Right lobe of liver (tissue), 6 donors: ENCODE results near the gene MT1G. TPM values are rescaled to one million over a fixed set of nuclear protein-coding genes. Genes with fewer than 3 reads are reported as not detected.

Experiments used
- ATAC-seq, 4 donors: fragments of 200-7000 bp; cut with Tn5 transposase; one replicate each; pipeline ENCODE4 v1.9.1; 2020; ENCODE audit warnings: mild to moderate bottlenecking in 4 of 4, moderate library complexity in 4 of 4
- DNase-seq, 3 donors: peaks; one replicate each; pipeline ENCODE4 v3.0.0-alpha.2; 2020
- H3K27ac ChIP-seq, 3 donors: fragments of 200-600 bp; one replicate each; pipeline ENCODE4 v1.8.0; 2022
- H3K27me3 ChIP-seq, 2 donors: fragments of 200-600 bp; one replicate each; pipeline ENCODE4 v1.8.0; 2022
- H3K36me3 ChIP-seq, 4 donors: fragments of 200-600 bp; sonication (generic) in 1 of 4; one replicate each; pipeline versions ENCODE4 v1.5.1 to v1.8.0; 2017 to 2022; ENCODE audit warnings: control low read depth in 1 of 4
- H3K4me1 ChIP-seq, 4 donors: fragments of 200-600 bp; sonication (generic) in 1 of 4; one replicate each; pipeline versions ENCODE4 v1.5.1 to v1.8.0; 2017 to 2022; ENCODE audit warnings: control low read depth in 1 of 4
- H3K4me3 ChIP-seq, 3 donors: fragments of 200-600 bp; one replicate each; pipeline ENCODE4 v1.8.0; 2022
- H3K9me3 ChIP-seq, 4 donors: fragments of 200-600 bp; sonication (generic) in 1 of 4; one replicate each; pipeline versions ENCODE4 v1.5.1 to v1.8.0; 2017 to 2022; ENCODE audit warnings: control low read depth in 1 of 4
- POLR2A ChIP-seq: fragments of 450-650 bp; IDR thresholded peaks from one replicate; pipeline ENCODE4 v1.6.1; 2017; ENCODE audit warnings: antibody characterized with exemption, mild to moderate bottlenecking
- WGBS: methylation state at CpG from one replicate; pipeline ENCODE4 v1.1.6; 2018; ENCODE audit warnings: low coverage, low lambda C conversion rate; ENCODE audit not compliant: insufficient coverage; ENCODE audit errors: missing lambda C conversion rate; 5-methylcytosine and 5-hydroxymethylcytosine counted together
- intact Hi-C, 2 donors: fragments of 100-400 bp; cut with DNase I; formaldehyde crosslinking; loops; one replicate each; pipeline versions ENCODE4 v1.11.2 to v1.14.1; 2022
- total RNA-seq, 6 experiments: library from RNA; depleted of rRNA in 2 of 6; stranded (reverse); fragments of >200 nt in 2 of 6; fragmentation: NEBNext Ultra II Directional in 3 of 6; extraction: Animal tissue kit (Norgen Biotek cat#: 25700) in 3 of 6; gene quantifications; one replicate each; pipeline versions ENCODE4 v1.1.0 to v1.2.4, GENCODE V29; 2016 to 2023
- TF ChIP-seq, protein P1 (sequence below), 4 donors: fragments of 200-600 bp in 3 of 4; fragments of 450-650 bp in 1 of 4; IDR thresholded peaks; one replicate each; pipeline versions ENCODE4 v1.5.1 to v1.8.0; 2016 to 2022; ENCODE audit warnings: antibody characterized with exemption in 4 of 4, mild to moderate bottlenecking in 2 of 4
- donor health status: DM: no; HTN: yes; CAD: no.
- donor health status: DM: no; HTN: no; CAD: no.
- donor health status: DM: no; HTN: no; CAD: no.
- donor health status: DM: no; HTN: yes; CAD: no.
- donor health status: DM: no; HTN: yes; CAD: no.

Gene MT1G
- total RNA-seq, 6 experiments from 2014 or later, result 490 to 8,056 (median 1,365) TPM

DNA sequence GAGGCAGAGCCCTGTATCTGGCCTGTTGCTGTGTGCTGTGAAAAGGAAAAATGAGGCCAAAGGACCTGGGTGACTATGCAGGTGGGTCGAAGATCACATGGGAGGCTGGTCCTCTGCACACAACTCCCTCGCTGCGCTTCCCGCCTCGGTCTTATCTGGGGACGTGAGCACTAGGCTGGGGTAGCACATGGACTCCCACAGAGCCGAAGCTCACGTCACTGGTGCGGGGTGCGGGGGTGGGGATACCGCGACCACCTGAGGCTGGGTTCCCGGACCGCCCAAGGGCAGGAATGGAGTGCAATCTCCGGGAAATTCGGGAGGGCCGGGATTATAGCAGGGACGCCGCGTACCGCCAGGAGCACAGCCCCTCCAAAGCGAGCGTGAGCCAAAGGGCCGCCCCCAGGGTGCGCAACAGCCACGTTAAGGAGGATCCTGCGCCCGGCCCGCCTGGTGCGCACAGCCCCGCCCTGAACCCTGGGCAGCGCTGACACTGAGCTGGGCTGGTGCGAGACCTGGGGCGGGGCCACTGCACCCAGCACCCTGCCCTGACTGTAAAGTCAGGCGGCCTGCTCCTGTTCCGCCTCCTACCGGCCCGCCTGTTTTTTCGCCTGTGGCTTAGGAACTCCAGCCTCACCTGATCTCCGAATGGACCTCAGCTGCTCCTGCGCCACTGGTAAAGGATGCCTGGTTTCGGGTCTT is 24.6 kb downstream of the MT1G start:
- no peaks in the 10 kb centered on the region for H3K9me3 ChIP-seq
- TF ChIP-seq, protein P1, sequence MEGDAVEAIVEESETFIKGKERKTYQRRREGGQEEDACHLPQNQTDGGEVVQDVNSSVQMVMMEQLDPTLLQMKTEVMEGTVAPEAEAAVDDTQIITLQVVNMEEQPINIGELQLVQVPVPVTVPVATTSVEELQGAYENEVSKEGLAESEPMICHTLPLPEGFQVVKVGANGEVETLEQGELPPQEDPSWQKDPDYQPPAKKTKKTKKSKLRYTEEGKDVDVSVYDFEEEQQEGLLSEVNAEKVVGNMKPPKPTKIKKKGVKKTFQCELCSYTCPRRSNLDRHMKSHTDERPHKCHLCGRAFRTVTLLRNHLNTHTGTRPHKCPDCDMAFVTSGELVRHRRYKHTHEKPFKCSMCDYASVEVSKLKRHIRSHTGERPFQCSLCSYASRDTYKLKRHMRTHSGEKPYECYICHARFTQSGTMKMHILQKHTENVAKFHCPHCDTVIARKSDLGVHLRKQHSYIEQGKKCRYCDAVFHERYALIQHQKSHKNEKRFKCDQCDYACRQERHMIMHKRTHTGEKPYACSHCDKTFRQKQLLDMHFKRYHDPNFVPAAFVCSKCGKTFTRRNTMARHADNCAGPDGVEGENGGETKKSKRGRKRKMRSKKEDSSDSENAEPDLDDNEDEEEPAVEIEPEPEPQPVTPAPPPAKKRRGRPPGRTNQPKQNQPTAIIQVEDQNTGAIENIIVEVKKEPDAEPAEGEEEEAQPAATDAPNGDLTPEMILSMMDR (IDR thresholded peaks at IDR 0.05), result peak; percentile 52 to 61 (median 54)
- TF ChIP-seq POLR2A, result peak; percentile 68
- ATAC-seq, result peak; percentile 82 to 91 (median 84)
- H3K36me3 ChIP-seq, result no peaks in the 10 kb centered on the region
- intact Hi-C loops, result no loop called here
- DNase-seq, result peak; percentile 90 to 95 (median 95)
- 9% methylated on average over 27 of the region's 42 CpGs for WGBS
- peak overlapping the region; percentile 17 to 91 (median 42) for H3K27ac ChIP-seq
- H3K4me1 ChIP-seq, result peaks cover 0 to 50% (median 7%) of the 10 kb centered on the region in 4 donors
- no peaks in the 10 kb centered on the region for H3K27me3 ChIP-seq
- H3K4me3 ChIP-seq, result peak overlapping the region; percentile 28 to 55 (median 47)

DNA sequence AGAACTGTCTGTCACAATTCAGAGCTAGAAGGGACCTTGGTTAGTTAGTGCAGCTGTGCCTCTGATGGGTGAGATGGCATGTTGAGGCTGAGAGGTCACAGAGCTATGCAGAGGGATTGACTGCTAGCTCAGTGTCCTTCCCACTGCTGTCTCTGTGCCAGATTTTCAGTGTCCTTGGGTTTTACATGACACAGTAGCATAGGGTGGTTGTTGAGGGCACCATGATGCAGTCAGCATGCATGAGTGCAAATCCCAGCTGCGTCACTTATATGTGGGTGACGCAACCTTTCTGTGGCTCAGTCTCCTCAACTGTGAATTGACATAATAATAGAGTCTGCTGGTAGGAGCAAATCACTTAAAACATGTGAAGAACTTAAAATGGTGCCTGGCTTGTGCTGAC is 26.7 kb downstream of the MT1G start:
- WGBS, result no CpG with 5 or more reads among the region's 2 CpGs
- Histone ChIP-seq H3K4me1 (peaks cover 0 to 37% (median 7%) of the 10 kb centered on the region in 4 donors), H3K36me3 (no peaks in the 10 kb centered on the region), H3K9me3 (no peaks in the 10 kb centered on the region), H3K4me3 (no peak overlapping the region), H3K27ac (no peak overlapping the region), H3K27me3 (no peaks in the 10 kb centered on the region)
- DNase-seq, result no peak
- TF ChIP-seq, protein P1 (IDR thresholded peaks at IDR 0.05), result no peak
- TF ChIP-seq POLR2A, result no peak
- ATAC-seq, result no peak
- intact Hi-C loops, result no loop called here

GRCh38 chr16:56640076-56640475 is 27.8 kb downstream of the MT1G start:
- H3K4me1 ChIP-seq, result peaks cover 0 to 37% (median 7%) of the 10 kb centered on the region in 4 donors
- ATAC-seq, result no peak
- no peak for DNase-seq
- 38% methylated on average over 1 of the region's 1 CpG for WGBS
- TF ChIP-seq, protein P1 (IDR thresholded peaks at IDR 0.05), result no peak
- TF ChIP-seq POLR2A, result no peak
- H3K36me3 ChIP-seq, result no peaks in the 10 kb centered on the region
- H3K4me3 ChIP-seq, result no peak overlapping the region
- H3K27me3 ChIP-seq, result no peaks in the 10 kb centered on the region
- H3K9me3 ChIP-seq, result no peaks in the 10 kb centered on the region
- no peak overlapping the region for H3K27ac ChIP-seq
- intact Hi-C loops, result no loop called here

- Histone ChIP-seq H3K4me1 (peaks cover 0 to 30% (median 7%) of the 10 kb centered on the region in 4 donors), H3K9me3 (no peaks in the 10 kb centered on the region), H3K27me3 (no peaks in the 10 kb centered on the region), H3K27ac (peak overlapping the region in 2 of 3 donors; percentile 70 to 78), H3K36me3 (no peaks in the 10 kb centered on the region), H3K4me3 (peak overlapping the region in 2 of 3 donors; percentile 57 to 60)
- intact Hi-C loops, result no loop called here
- TF ChIP-seq POLR2A, result no peak
- TF ChIP-seq, protein P1 (IDR thresholded peaks at IDR 0.05), result no peak
- peak in 1 of 3 donors; percentile 56 for DNase-seq
- 13% methylated on average over 1 of the region's 1 CpG for WGBS
- peak; percentile 3 to 38 (median 16) for ATAC-seq
Observed at GRCh38 chr16:56639045-56639444, 28.8 kb downstream of the MT1G start.
